Osteoblast (primary cell): ENCODE results near the gene ZNF587. TPM values are rescaled to one million over a fixed set of nuclear protein-coding genes. Genes with fewer than 3 reads are reported as not detected.
A peak's percentile ranks its signal among the peaks of the same experiment; 100 is the strongest.
"Not testable (repeated sequence)": the region's sequence is repeated elsewhere in the genome, so short reads cannot be mapped to it uniquely, and the experiment has no call there.

Experiments used
- DNase-seq: peaks from one replicate; pipeline ENCODE4 v3.0.0; 2011; ENCODE audit warnings: low spot score, mixed read lengths; ENCODE audit not compliant: insufficient read length; ENCODE audit errors: missing footprints
- H2AFZ ChIP-seq: 2 replicates; pipeline ENCODE4 v1.6.0; 2011; ENCODE audit warnings: mild to moderate bottlenecking, low read length
- H3K27ac ChIP-seq: 2 replicates; pipeline ENCODE4 v1.5.1; 2011; ENCODE audit warnings: mild to moderate bottlenecking, low read depth, low read length, moderate library complexity
- H3K27me3 ChIP-seq: 2 replicates; pipeline ENCODE4 v1.6.0; 2012; ENCODE audit warnings: mild to moderate bottlenecking, control low read depth, inconsistent platforms, low read length, moderate library complexity; ENCODE audit not compliant: insufficient read depth
- H3K36me3 ChIP-seq: 2 replicates; pipeline ENCODE4 v1.5.1; 2011; ENCODE audit warnings: mild to moderate bottlenecking, low read length, control low read depth, moderate library complexity; ENCODE audit not compliant: insufficient read depth
- H3K4me1 ChIP-seq: 2 replicates; pipeline ENCODE4 v1.5.1; 2011; ENCODE audit warnings: mild to moderate bottlenecking, low read length, control low read depth, moderate library complexity; ENCODE audit not compliant: insufficient read depth
- H3K4me2 ChIP-seq: 2 replicates; pipeline ENCODE4 v1.6.0; 2011; ENCODE audit warnings: mild to moderate bottlenecking, low read length; ENCODE audit not compliant: insufficient read depth
- H3K4me3 ChIP-seq: fragments of 200-600 bp; sonication (generic); 3 replicates; pipeline ENCODE4 v1.5.1; 2012; ENCODE audit warnings: mild to moderate bottlenecking, low read length, inconsistent platforms; ENCODE audit not compliant: insufficient read depth
- H3K79me2 ChIP-seq: 2 replicates; pipeline ENCODE4 v1.6.0; 2012; ENCODE audit warnings: mild to moderate bottlenecking, low read length, control low read depth, inconsistent platforms; ENCODE audit not compliant: insufficient read depth
- H3K9me3 ChIP-seq: 2 replicates; pipeline ENCODE4 v1.5.1; 2011; ENCODE audit warnings: low read depth, low read length, control low read depth
- H4K20me1 ChIP-seq: 2 replicates; pipeline ENCODE4 v1.6.0; 2012; ENCODE audit warnings: mild to moderate bottlenecking, low read length, control low read depth; ENCODE audit not compliant: insufficient read depth
- total RNA-seq: library from RNA; depleted of rRNA; stranded (reverse); fragments of >200 nt; gene quantifications from 2 replicates; pipeline ENCODE4 v1.2.3, GENCODE V29; 2012
- TF ChIP-seq, protein P1 (sequence below): IDR thresholded peaks from 2 replicates; pipeline ENCODE4 v1.5.1; 2011; ENCODE audit warnings: mild to moderate bottlenecking, low read depth, low read length, moderate library complexity; ENCODE audit errors: extremely low read depth

The ZNF587 gene
- total RNA-seq, 1 donor = 26.4 TPM

DNA sequence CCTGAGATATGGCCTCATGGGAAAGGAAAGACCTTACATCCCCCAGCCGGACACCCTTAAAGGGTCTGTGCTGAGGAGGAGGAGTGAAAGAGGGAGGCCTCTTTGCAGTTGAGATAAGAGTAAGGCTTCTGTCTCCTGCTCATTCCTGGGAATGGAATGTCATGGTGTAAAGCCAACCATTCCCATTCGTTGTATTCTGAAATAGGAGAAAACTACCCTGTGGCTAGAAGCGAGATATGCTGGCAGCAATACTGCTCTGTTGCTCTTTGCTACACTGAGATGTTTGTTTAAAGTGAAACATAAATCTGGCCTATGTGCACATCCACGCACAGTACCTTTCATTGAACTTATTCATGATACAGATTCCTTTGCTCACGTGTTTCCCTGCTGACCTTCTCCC lies 20.3 kb upstream of the ZNF587 start:
- DNase-seq = no peak

DNA sequence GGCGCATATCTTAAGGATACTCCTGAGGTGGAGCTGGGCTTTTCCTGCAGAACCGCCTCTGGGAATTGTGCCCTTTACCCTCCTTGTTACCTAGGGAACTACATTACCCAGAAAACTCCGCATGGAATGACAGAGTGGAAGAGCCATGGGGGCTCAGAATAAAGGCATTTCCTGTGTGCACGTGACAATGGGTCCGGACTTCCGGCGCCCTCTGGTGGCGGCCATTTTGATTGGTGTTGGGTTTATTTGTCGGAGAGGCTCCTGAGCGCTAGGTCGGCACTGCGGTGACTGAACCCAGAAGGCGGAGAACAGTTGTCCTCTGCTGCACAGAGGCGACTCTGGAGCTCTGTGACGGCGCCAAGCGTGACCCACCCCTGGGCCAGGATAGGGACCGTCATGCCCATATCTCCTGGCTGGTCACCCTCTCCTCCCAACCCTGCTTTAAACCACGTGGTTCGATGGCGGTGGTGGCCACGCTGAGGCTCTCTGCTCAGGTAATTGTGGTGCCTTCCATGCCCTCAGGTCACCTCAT lies 19.5 kb upstream of the ZNF587 start, which contains the start of gene ZNF587B:
Gene ZNF587B (plus strand): TSS at position 229 of the 532 bp plus-strand sequence. CDS start 230 bp downstream, at position 459.
- Histone ChIP-seq H3K4me3 (peak within 1 kb of the TSS; percentile 55), H3K9me3 (no peaks in the 10 kb centered on the region), H4K20me1 (peaks cover 14% of the 10 kb centered on the region), H3K27me3 (no peaks in the 10 kb centered on the region), H3K4me2 (peak within 1 kb of the TSS; percentile 36), H3K36me3 (peaks cover 8% of the 10 kb centered on the region), H3K79me2 (peaks cover 67% of the 10 kb centered on the region), H2AFZ (peak within 1 kb of the TSS; percentile 62), H3K4me1 (no peaks in the 10 kb centered on the region), H3K27ac (no peak within 1 kb of the TSS)
- TF ChIP-seq, protein P1, sequence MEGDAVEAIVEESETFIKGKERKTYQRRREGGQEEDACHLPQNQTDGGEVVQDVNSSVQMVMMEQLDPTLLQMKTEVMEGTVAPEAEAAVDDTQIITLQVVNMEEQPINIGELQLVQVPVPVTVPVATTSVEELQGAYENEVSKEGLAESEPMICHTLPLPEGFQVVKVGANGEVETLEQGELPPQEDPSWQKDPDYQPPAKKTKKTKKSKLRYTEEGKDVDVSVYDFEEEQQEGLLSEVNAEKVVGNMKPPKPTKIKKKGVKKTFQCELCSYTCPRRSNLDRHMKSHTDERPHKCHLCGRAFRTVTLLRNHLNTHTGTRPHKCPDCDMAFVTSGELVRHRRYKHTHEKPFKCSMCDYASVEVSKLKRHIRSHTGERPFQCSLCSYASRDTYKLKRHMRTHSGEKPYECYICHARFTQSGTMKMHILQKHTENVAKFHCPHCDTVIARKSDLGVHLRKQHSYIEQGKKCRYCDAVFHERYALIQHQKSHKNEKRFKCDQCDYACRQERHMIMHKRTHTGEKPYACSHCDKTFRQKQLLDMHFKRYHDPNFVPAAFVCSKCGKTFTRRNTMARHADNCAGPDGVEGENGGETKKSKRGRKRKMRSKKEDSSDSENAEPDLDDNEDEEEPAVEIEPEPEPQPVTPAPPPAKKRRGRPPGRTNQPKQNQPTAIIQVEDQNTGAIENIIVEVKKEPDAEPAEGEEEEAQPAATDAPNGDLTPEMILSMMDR = peak; percentile 22
- peak; percentile 86 for DNase-seq

More for the DNA sequence above, 20.3 kb upstream of the ZNF587 start:
- Histone ChIP-seq H3K4me1 (no peaks in the 10 kb centered on the region), H3K36me3 (peaks cover 8% of the 10 kb centered on the region), H3K9me3 (no peaks in the 10 kb centered on the region), H4K20me1 (peaks cover 14% of the 10 kb centered on the region), H3K79me2 (peaks cover 75% of the 10 kb centered on the region), H3K27me3 (no peaks in the 10 kb centered on the region), H3K27ac (no peak overlapping the region), H2AFZ (no peak overlapping the region), H3K4me3 (no peak overlapping the region), H3K4me2 (no peak overlapping the region)
- TF ChIP-seq, protein P1 = no peak

DNA sequence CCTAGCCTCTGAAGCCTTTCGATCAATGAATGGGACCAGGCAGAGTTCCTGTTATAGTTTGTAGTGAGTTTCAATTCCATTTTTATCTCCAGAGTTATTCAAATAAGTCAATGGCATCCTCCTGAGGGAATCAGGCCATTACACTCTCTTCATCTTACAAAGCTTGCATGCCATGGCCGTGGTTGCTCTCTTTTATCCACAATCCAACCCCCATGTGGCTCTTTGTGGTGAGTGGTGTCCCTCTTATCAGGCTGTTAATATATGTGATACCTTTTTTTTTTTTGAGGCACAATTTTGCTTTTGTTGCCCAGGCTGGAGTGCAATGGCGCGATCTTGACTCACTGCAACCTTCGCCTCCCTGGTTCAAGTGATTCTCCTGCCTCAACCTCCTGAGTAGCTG lies 12.7 kb upstream of the ZNF587 start:
- not testable (repeated sequence) for H3K27me3 ChIP-seq, DNase-seq, H3K9me3 ChIP-seq, H2AFZ ChIP-seq, H3K4me1 ChIP-seq, H3K27ac ChIP-seq, H3K4me3 ChIP-seq, H4K20me1 ChIP-seq, H3K4me2 ChIP-seq
- peaks cover 15% of the 10 kb centered on the region for H3K36me3 ChIP-seq
- peaks cover 49% of the 10 kb centered on the region for H3K79me2 ChIP-seq

DNA sequence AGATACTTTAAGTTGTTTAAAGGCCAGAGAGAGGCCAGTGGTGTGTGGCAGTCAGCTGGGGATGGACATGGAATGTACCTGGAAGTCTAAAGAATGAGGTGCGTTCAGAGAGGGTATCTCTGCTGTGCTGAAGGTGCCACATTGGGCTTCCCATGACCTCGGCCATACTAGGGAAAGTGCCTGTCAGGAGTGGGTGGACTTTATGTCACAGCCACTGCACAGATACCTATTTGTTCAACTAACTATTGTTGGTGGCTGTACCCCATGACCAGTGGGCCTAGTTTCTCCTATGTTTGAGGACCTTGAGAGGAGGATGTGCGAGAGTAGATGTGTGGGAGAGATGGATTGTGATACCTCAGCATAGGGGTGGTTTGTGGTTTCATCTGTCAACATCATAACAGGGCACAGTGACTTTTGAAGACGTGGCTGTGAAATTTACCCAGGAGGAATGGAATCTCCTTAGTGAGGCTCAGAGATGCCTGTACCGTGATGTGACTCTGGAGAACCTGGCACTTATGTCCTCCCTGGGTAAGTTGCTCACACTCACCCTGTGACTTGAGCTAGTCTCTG lies 11.0 kb upstream of the ZNF587 start:
- H3K27ac ChIP-seq, H3K9me3 ChIP-seq, H3K4me1 ChIP-seq, H4K20me1 ChIP-seq, H3K4me2 ChIP-seq, DNase-seq, H3K4me3 ChIP-seq, H3K27me3 ChIP-seq, H2AFZ ChIP-seq: not testable (repeated sequence)
- Histone ChIP-seq H3K36me3 (peaks cover 26% of the 10 kb centered on the region), H3K79me2 (peaks cover 54% of the 10 kb centered on the region)

DNA sequence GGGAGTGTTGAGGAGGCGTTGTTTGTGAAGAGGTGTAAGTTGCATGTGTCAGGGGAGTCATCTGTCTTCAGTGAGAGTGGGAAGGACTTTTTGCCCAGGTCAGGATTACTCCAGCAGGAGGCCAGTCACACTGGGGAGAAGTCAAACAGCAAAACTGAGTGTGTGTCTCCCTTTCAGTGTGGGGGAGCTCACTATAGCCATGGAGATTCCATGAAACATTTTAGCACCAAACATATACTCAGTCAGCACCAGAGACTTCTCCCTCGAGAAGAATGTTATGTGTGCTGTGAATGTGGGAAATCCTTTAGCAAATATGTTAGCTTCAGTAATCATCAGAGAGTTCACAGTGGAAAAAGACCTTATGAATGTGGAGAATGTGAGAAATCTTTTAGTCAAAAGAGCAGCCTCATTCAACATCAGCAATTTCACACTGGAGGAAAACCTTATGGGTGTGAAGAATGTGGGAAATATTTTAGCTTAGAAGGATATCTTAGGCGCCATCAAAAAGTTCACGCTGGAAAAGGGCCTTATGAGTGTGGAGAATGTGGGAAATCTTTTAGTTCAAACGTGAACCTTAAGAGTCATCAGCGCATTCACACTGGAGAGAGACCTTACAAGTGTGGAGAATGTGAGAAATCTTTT lies 8.4 kb upstream of the ZNF587 start:
- Histone ChIP-seq H3K27me3 (no peaks in the 10 kb centered on the region), H4K20me1 (peaks cover 4% of the 10 kb centered on the region), H3K36me3 (peaks cover 26% of the 10 kb centered on the region), H3K27ac (no peak overlapping the region), H3K9me3 (no peaks in the 10 kb centered on the region), H3K4me3 (no peak overlapping the region), H3K79me2 (peaks cover 75% of the 10 kb centered on the region), H3K4me1 (no peaks in the 10 kb centered on the region), H2AFZ (no peak overlapping the region), H3K4me2 (no peak overlapping the region)
- TF ChIP-seq, protein P1 = no peak
- DNase-seq = no peak

DNA sequence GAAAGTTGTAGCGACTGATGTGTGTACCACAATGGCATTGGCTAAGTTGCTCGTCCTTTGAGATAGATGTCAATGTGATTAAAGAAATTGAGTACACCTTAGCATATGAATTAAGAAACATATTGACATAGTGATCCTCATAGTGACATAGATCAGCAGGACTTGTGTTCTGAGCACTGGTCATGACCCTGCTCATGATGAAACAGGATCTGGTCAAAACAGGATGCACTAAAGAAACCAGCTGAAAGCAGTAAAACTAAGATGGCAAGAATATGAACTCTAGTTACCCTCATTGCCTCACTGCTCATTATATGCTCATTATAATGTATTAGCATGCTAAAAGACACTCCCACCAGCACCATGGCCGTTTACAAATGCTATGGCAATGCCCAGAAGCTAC lies 2.5 kb upstream of the ZNF587 start:
- Histone ChIP-seq H4K20me1 (peaks cover 18% of the 10 kb centered on the region), H3K79me2 (peaks cover 63% of the 10 kb centered on the region)
- not testable (repeated sequence) for H2AFZ ChIP-seq, H3K4me2 ChIP-seq, H3K27me3 ChIP-seq, DNase-seq, H3K4me1 ChIP-seq, H3K4me3 ChIP-seq, H3K27ac ChIP-seq, H3K36me3 ChIP-seq, H3K9me3 ChIP-seq
